Measurements from ENCODE around the gene SAE1. TPM values are rescaled to one million over a fixed set of nuclear protein-coding genes. Genes with fewer than 3 reads are reported as not detected.

The SAE1 gene
- total and polyA plus RNA-seq, 10 of the 15 experiments (the other 5 are each of a cell fraction or from before 2014, with no cell fraction given): 62.0 to 246 (median 148) TPM

- peak; percentile 96 for TF ChIP-seq HDGF (IDR thresholded peaks at IDR 0.05)
- no peak for TF ChIP-seq ATF7 (IDR thresholded peaks at IDR 0.05; ENCODE audit: low read depth)
- TF ChIP-seq ZNF622 (IDR thresholded peaks at IDR 0.05): no peak
- no peak for TF ChIP-seq SMC3 (IDR thresholded peaks at IDR 0.05; ENCODE audit: borderline replicate concordance, low read length)
- TF ChIP-seq SIN3A (IDR thresholded peaks at IDR 0.05; ENCODE audit: low read depth, low read length): no peak
- no peak for TF ChIP-seq SRF (IDR thresholded peaks at IDR 0.05; ENCODE audit: low read depth in 2 of 2, low read length in 2 of 2)
- TF ChIP-seq POLR2A (IDR thresholded peaks at IDR 0.05; ENCODE audit: low read depth, low read length): peak; percentile 92
- no peak for TF ChIP-seq NFIC (IDR thresholded peaks at IDR 0.05; ENCODE audit: low read depth, low read length)
- TF ChIP-seq KAT2A (conservative IDR thresholded peaks at IDR 0.05; ENCODE audit: control insufficient read depth, low read depth, low read length): no peak
- TF ChIP-seq MXI1 (IDR thresholded peaks at IDR 0.05; ENCODE audit: low read depth, low read length): peak; percentile 68
- TF ChIP-seq SP1 (IDR thresholded peaks at IDR 0.05; ENCODE audit: low read depth, low read length): no peak
- no peak for TF ChIP-seq ZNF207 (IDR thresholded peaks at IDR 0.05; ENCODE audit: borderline replicate concordance)
- no peak for TF ChIP-seq RAD21 (IDR thresholded peaks at IDR 0.05; ENCODE audit: insufficient read depth, low read depth, low read length)
- TF ChIP-seq SMAD1 (IDR thresholded peaks at IDR 0.05; ENCODE audit: low read depth, partially characterized antibody): peak; percentile 36
- TF ChIP-seq, protein P1, sequence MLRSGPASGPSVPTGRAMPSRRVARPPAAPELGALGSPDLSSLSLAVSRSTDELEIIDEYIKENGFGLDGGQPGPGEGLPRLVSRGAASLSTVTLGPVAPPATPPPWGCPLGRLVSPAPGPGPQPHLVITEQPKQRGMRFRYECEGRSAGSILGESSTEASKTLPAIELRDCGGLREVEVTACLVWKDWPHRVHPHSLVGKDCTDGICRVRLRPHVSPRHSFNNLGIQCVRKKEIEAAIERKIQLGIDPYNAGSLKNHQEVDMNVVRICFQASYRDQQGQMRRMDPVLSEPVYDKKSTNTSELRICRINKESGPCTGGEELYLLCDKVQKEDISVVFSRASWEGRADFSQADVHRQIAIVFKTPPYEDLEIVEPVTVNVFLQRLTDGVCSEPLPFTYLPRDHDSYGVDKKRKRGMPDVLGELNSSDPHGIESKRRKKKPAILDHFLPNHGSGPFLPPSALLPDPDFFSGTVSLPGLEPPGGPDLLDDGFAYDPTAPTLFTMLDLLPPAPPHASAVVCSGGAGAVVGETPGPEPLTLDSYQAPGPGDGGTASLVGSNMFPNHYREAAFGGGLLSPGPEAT (IDR thresholded peaks at IDR 0.05; ENCODE audit: low read depth): peak; percentile 55; the same call in 1 of the 2 replicates
- TF ChIP-seq EP300 (IDR thresholded peaks at IDR 0.05; ENCODE audit: borderline replicate concordance in 1 of 2, control insufficient read depth in 1 of 2, low read depth in 2 of 2, low read length in 2 of 2): 0 out of 4 replicates have a peak, but pooled peaks of 1 of the 2 experiments have one; percentile 54
- no peak for TF ChIP-seq MYB (IDR thresholded peaks at IDR 0.05; ENCODE audit: borderline replicate concordance, low read depth, low read length)
- TF ChIP-seq CBX5 (IDR thresholded peaks at IDR 0.05; ENCODE audit: low read depth): no peak
- TF ChIP-seq BCLAF1 (IDR thresholded peaks at IDR 0.05): no peak; the same call in 1 of the 2 replicates
- TF ChIP-seq SREBF1 (IDR thresholded peaks at IDR 0.05; ENCODE audit: low read length): no peak
- TF ChIP-seq FOXK2 (IDR thresholded peaks at IDR 0.05): no peak
- peak; percentile 46 for TF ChIP-seq RELA (IDR thresholded peaks at IDR 0.05; ENCODE audit: borderline replicate concordance, partially characterized antibody)
- TF ChIP-seq, protein P2, sequence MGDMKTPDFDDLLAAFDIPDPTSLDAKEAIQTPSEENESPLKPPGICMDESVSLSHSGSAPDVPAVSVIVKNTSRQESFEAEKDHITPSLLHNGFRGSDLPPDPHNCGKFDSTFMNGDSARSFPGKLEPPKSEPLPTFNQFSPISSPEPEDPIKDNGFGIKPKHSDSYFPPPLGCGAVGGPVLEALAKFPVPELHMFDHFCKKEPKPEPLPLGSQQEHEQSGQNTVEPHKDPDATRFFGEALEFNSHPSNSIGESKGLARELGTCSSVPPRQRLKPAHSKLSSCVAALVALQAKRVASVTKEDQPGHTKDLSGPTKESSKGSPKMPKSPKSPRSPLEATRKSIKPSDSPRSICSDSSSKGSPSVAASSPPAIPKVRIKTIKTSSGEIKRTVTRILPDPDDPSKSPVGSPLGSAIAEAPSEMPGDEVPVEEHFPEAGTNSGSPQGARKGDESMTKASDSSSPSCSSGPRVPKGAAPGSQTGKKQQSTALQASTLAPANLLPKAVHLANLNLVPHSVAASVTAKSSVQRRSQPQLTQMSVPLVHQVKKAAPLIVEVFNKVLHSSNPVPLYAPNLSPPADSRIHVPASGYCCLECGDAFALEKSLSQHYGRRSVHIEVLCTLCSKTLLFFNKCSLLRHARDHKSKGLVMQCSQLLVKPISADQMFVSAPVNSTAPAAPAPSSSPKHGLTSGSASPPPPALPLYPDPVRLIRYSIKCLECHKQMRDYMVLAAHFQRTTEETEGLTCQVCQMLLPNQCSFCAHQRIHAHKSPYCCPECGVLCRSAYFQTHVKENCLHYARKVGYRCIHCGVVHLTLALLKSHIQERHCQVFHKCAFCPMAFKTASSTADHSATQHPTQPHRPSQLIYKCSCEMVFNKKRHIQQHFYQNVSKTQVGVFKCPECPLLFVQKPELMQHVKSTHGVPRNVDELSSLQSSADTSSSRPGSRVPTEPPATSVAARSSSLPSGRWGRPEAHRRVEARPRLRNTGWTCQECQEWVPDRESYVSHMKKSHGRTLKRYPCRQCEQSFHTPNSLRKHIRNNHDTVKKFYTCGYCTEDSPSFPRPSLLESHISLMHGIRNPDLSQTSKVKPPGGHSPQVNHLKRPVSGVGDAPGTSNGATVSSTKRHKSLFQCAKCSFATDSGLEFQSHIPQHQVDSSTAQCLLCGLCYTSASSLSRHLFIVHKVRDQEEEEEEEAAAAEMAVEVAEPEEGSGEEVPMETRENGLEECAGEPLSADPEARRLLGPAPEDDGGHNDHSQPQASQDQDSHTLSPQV (IDR thresholded peaks at IDR 0.05): no peak
Observed at GRCh38 chr19:47231215-47232054, 100.8 kb downstream of the SAE1 start (continued).

Measured in GM12878 (cell line).